Testis (tissue), 2 donors: ENCODE results near the gene PRUNE2.

Source experiments
- CTCF ChIP-seq, 3 experiments: fragments of 450-650 bp in 2 of 3; fragments of 200-600 bp in 1 of 3; sonication (generic) in 1 of 3; IDR thresholded peaks; one replicate each; pipeline ENCODE4 v1.5.1; 2016 to 2019; ENCODE audit warnings: antibody characterized with exemption in 3 of 3, mild to moderate bottlenecking in 2 of 3, moderate library complexity in 1 of 3
- POLR2A ChIP-seq: fragments of 450-650 bp; IDR thresholded peaks from one replicate; pipeline ENCODE4 v1.6.1; 2017; ENCODE audit warnings: antibody characterized with exemption, mild to moderate bottlenecking, moderate library complexity

GRCh38 chr9:76932265-76932664 is 26.4 kb upstream of the PRUNE2 start:
- TF ChIP-seq CTCF (IDR thresholded peaks at IDR 0.05): no peak
- TF ChIP-seq POLR2A: no peak
